Vagina (tissue), 2 donors: Measurements from ENCODE around the gene RAP1A. TPM values are rescaled to one million over a fixed set of nuclear protein-coding genes. Genes with fewer than 3 reads are reported as not detected.

ENCODE experiments used
- DNase-seq, 2 donors: peaks; one replicate each; pipeline ENCODE4 v3.0.0-alpha.2; 2017; ENCODE audit errors: extremely low spot score in 2 of 2
- H3K27ac ChIP-seq: fragments of 200-600 bp; sonication (generic); one replicate; pipeline ENCODE4 v1.5.1; 2019
- H3K27me3 ChIP-seq: fragments of 200-600 bp; sonication (generic); one replicate; pipeline ENCODE4 v1.5.1; 2019
- H3K36me3 ChIP-seq, 2 donors: fragments of 200-600 bp; sonication (generic); one replicate each; pipeline ENCODE4 v1.5.1; 2017 to 2019
- H3K4me1 ChIP-seq: fragments of 200-600 bp; sonication (generic); one replicate; pipeline ENCODE4 v1.5.1; 2019
- H3K4me3 ChIP-seq, 2 donors: fragments of 200-600 bp; sonication (generic); 1 replicate in 1 of 2; 2 replicates in 1 of 2; pipeline ENCODE4 v1.5.1; 2016 to 2019
- H3K9me3 ChIP-seq: fragments of 200-600 bp; sonication (generic); one replicate; pipeline ENCODE4 v1.5.1; 2019
- POLR2A ChIP-seq, 2 donors: fragments of 450-650 bp; IDR thresholded peaks; one replicate each; pipeline ENCODE4 v1.6.1; 2017; ENCODE audit warnings: antibody characterized with exemption in 2 of 2, mild to moderate bottlenecking in 2 of 2, moderate library complexity in 2 of 2
- POLR2AphosphoS5 ChIP-seq, 2 donors: sonication (generic); formaldehyde crosslinking; IDR thresholded peaks; one replicate each; pipeline ENCODE4 v1.9.0; 2017; ENCODE audit warnings: antibody characterized with exemption in 2 of 2, mild to moderate bottlenecking in 2 of 2, low read depth in 1 of 2; ENCODE audit not compliant: insufficient read depth in 1 of 2
- intact Hi-C: fragments of 100-400 bp; cut with DNase I; formaldehyde crosslinking; loops from one replicate; pipeline ENCODE4 v1.15.1; 2023
- total RNA-seq: library from RNA; depleted of rRNA; stranded (reverse); fragments of >200 nt; gene quantifications from one replicate; pipeline ENCODE4 v1.2.3, GENCODE V29; 2016
- TF ChIP-seq, protein P1 (sequence below), 3 experiments: fragments of 450-650 bp in 2 of 3; fragments of 200-600 bp in 1 of 3; sonication (generic) in 1 of 3; IDR thresholded peaks; one replicate each; pipeline ENCODE4 v1.5.1; 2017 to 2019; ENCODE audit warnings: antibody characterized with exemption in 3 of 3, mild to moderate bottlenecking in 2 of 3, moderate library complexity in 2 of 3

Gene RAP1A
- total RNA-seq, 1 donor from 2014 or later: 52.5 TPM

- Histone ChIP-seq H3K36me3 (no peaks in the 10 kb centered on the region), H3K27me3 (no peaks in the 10 kb centered on the region), H3K9me3 (no peaks in the 10 kb centered on the region), H3K27ac (peak overlapping the region; percentile 90), H3K4me1 (peaks cover 54% of the 10 kb centered on the region), H3K4me3 (peak overlapping the region; percentile 77)
- intact Hi-C loops: no loop called here
- TF ChIP-seq POLR2A (IDR thresholded peaks at IDR 0.05) (no peak), POLR2AphosphoS5 (IDR thresholded peaks at IDR 0.05; ENCODE audit: insufficient read depth in 1 of 2, low read depth in 1 of 2) (no peak)
- TF ChIP-seq, protein P1, sequence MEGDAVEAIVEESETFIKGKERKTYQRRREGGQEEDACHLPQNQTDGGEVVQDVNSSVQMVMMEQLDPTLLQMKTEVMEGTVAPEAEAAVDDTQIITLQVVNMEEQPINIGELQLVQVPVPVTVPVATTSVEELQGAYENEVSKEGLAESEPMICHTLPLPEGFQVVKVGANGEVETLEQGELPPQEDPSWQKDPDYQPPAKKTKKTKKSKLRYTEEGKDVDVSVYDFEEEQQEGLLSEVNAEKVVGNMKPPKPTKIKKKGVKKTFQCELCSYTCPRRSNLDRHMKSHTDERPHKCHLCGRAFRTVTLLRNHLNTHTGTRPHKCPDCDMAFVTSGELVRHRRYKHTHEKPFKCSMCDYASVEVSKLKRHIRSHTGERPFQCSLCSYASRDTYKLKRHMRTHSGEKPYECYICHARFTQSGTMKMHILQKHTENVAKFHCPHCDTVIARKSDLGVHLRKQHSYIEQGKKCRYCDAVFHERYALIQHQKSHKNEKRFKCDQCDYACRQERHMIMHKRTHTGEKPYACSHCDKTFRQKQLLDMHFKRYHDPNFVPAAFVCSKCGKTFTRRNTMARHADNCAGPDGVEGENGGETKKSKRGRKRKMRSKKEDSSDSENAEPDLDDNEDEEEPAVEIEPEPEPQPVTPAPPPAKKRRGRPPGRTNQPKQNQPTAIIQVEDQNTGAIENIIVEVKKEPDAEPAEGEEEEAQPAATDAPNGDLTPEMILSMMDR (IDR thresholded peaks at IDR 0.05): no peak
- DNase-seq: no peak
These were observed 917 bp downstream of the RAP1A start for GRCh38 chr1:111620441-111620971.

DNA sequence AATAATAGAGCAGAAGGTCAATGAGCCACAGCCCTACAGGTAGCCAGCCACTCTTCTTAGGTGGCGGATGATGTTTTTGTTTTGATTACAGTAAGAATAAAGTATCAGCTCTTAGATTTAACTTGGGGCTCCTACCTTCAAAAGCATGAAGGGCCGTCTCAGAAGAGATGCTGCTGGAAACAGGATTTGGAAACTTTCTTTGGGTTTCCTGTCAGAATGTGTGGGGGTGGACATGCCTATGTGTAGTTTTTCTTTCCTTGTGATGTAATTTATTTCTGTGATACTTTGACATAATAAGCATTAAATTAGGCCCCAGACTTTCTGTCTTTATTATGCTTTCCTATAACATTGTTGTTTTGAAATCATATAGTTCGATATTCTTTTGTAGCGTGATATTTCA, 1.5 kb downstream of the RAP1A start:
- TF ChIP-seq POLR2AphosphoS5 (IDR thresholded peaks at IDR 0.05; ENCODE audit: insufficient read depth in 1 of 2, low read depth in 1 of 2): no peak
- TF ChIP-seq, protein P1 (IDR thresholded peaks at IDR 0.05): no peak
- no peak for TF ChIP-seq POLR2A (IDR thresholded peaks at IDR 0.05)
- no peak for DNase-seq
- H3K36me3 ChIP-seq: no peaks in the 10 kb centered on the region
- no peaks in the 10 kb centered on the region for H3K27me3 ChIP-seq
- peak overlapping the region; percentile 90 for H3K27ac ChIP-seq
- peaks cover 59% of the 10 kb centered on the region for H3K4me1 ChIP-seq
- H3K4me3 ChIP-seq: peak overlapping the region; percentile 77
- intact Hi-C loops: no loop called here
- H3K9me3 ChIP-seq: no peaks in the 10 kb centered on the region

DNA sequence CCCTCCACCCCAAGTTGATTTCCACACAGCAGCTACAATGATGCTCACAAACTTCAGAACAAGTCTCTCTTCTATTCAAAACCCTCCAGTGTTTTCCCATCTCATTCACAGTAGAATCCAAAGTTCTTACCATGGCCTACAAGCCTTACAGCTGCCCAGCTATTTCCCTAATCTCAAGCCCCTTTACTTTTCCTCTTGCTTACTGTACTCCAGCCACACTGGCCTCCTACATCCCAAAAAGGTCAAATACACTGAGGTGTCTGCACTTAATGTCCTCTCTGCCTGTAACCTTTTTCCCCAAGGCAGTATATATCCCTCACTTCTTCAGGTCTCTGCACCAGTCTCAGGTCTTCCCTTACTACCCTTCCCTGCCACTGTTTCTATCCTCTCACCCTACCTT, 2.6 kb downstream of the RAP1A start:
- H3K9me3 ChIP-seq: no peaks in the 10 kb centered on the region
- intact Hi-C loops: no loop called here

DNA sequence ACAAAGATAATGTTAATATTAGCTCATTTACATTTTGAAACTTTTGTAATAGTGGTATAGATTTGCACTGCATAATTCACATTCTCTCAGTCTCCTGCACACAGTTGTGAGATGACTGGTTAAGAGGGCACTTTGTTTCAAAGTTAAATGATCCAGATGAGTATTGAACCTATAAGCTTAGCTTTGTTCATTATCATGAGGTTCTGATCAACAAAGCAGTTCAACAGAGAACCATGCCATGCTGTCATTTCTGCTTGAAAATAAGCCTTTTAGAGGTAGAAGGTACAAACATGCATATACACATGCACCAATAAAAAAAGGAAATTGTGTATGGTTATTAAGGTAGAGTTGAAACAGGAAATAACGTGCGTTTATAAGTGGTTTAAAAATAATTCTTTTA, 4.8 kb downstream of the RAP1A start:
- no peaks in the 10 kb centered on the region for H3K27me3 ChIP-seq
- peaks cover 82% of the 10 kb centered on the region for H3K4me1 ChIP-seq
- TF ChIP-seq, protein P1 (IDR thresholded peaks at IDR 0.05): no peak
- TF ChIP-seq POLR2A (IDR thresholded peaks at IDR 0.05): no peak
- no peak for TF ChIP-seq POLR2AphosphoS5 (IDR thresholded peaks at IDR 0.05; ENCODE audit: insufficient read depth in 1 of 2, low read depth in 1 of 2)
- H3K27ac ChIP-seq: no peak overlapping the region
- intact Hi-C loops: no loop called here
- H3K36me3 ChIP-seq: no peaks in the 10 kb centered on the region
- no peak overlapping the region for H3K4me3 ChIP-seq
- no peaks in the 10 kb centered on the region for H3K9me3 ChIP-seq
- no peak for DNase-seq

More for the DNA sequence above, 2.6 kb downstream of the RAP1A start:
- Histone ChIP-seq H3K4me1 (peaks cover 70% of the 10 kb centered on the region), H3K27ac (peak overlapping the region; percentile 90), H3K27me3 (no peaks in the 10 kb centered on the region), H3K36me3 (no peaks in the 10 kb centered on the region), H3K4me3 (no peak overlapping the region)
- TF ChIP-seq POLR2AphosphoS5 (IDR thresholded peaks at IDR 0.05; ENCODE audit: insufficient read depth in 1 of 2, low read depth in 1 of 2): no peak
- TF ChIP-seq, protein P1 (IDR thresholded peaks at IDR 0.05): no peak
- no peak for TF ChIP-seq POLR2A (IDR thresholded peaks at IDR 0.05)
- DNase-seq: no peak

- no peak overlapping the region for H3K4me3 ChIP-seq
- no peaks in the 10 kb centered on the region for H3K27me3 ChIP-seq
- H3K9me3 ChIP-seq: no peaks in the 10 kb centered on the region
- intact Hi-C loops: no loop called here
- DNase-seq: no peak
- no peaks in the 10 kb centered on the region for H3K36me3 ChIP-seq
- TF ChIP-seq POLR2AphosphoS5 (IDR thresholded peaks at IDR 0.05; ENCODE audit: insufficient read depth in 1 of 2, low read depth in 1 of 2): no peak
- TF ChIP-seq, protein P1 (IDR thresholded peaks at IDR 0.05): no peak
- TF ChIP-seq POLR2A (IDR thresholded peaks at IDR 0.05): no peak
- H3K4me1 ChIP-seq: peaks cover 86% of the 10 kb centered on the region
- H3K27ac ChIP-seq: no peak overlapping the region
These were observed 5.7 kb downstream of the RAP1A start for GRCh38 chr1:111625276-111625675.
